ENCODE measurements around the gene GABBR2.

- TF ChIP-seq POLR2AphosphoS5 (IDR thresholded peaks at IDR 0.05; ENCODE audit: low read depth) (no peak), CTCF (conservative IDR thresholded peaks at IDR 0.05; ENCODE audit: low read depth in 2 of 2) (no peak), ETS1 (IDR thresholded peaks at IDR 0.05) (no peak), ZNF331 (CRISPR knock-in tag; IDR thresholded peaks at IDR 0.05; ENCODE audit: low read depth) (no peak), EZH2 (IDR thresholded peaks at IDR 0.05; ENCODE audit: low read depth, unreplicated experiment) (no peak), JUNB (IDR thresholded peaks at IDR 0.05; ENCODE audit: unreplicated experiment) (no peak), REST (IDR thresholded peaks at IDR 0.05; ENCODE audit: unreplicated experiment) (no peak), STAT1 (IDR thresholded peaks at IDR 0.05; ENCODE audit: unreplicated experiment) (no peak), EZH2phosphoT487 (IDR thresholded peaks at IDR 0.05; ENCODE audit: unreplicated experiment) (no peak), CREB1 (CRISPR knock-in tag; IDR thresholded peaks at IDR 0.05; ENCODE audit: low read depth) (no peak), ZNF462 (CRISPR knock-in tag; IDR thresholded peaks at IDR 0.05) (no peak), NANOG (IDR thresholded peaks at IDR 0.05; ENCODE audit: borderline replicate concordance) (no peak), ZNF114 (CRISPR knock-in tag; IDR thresholded peaks at IDR 0.05) (no peak)
These were observed 4.3 kb upstream of the GABBR2 start for GRCh38 chr9:98712987-98713386.

Measured in GM23338 (cell line).